GM04503 (cell line): Measurements from ENCODE around the gene AGRP.

Experiments used
- DNase-seq: peaks from one replicate; pipeline ENCODE4 v3.0.0-alpha.2; 2012; ENCODE audit warnings: low read depth

The AGRP gene

GRCh38 chr16:67445441-67445912 is 37.9 kb downstream of the AGRP start:
- no peak for DNase-seq

GRCh38 chr16:67445126-67445426 is 38.3 kb downstream of the AGRP start:
- DNase-seq: no peak

- DNase-seq: no peak
These were observed 38.9 kb downstream of the AGRP start for GRCh38 chr16:67444259-67445125.

- peak; percentile 54 for DNase-seq
These were observed 40.1 kb downstream of the AGRP start for GRCh38 chr16:67443265-67443664.

GRCh38 chr16:67442581-67443255 is 40.6 kb downstream of the AGRP start:
- DNase-seq: no peak

GRCh38 chr16:67441907-67442306 is 41.4 kb downstream of the AGRP start:
- DNase-seq: no peak

GRCh38 chr16:67441271-67441753 is 42.0 kb downstream of the AGRP start:
- DNase-seq: no peak

- DNase-seq: no peak
These were observed 44.4 kb downstream of the AGRP start for GRCh38 chr16:67438824-67439393.

GRCh38 chr16:67438098-67438791 is 45.1 kb downstream of the AGRP start:
- DNase-seq: no peak

GRCh38 chr16:67437513-67437912 is 45.8 kb downstream of the AGRP start:
- DNase-seq: no peak

- no peak for DNase-seq
These were observed 46.6 kb downstream of the AGRP start for GRCh38 chr16:67436640-67437193.

GRCh38 chr16:67435758-67436164 is 47.6 kb downstream of the AGRP start:
- no peak for DNase-seq

GRCh38 chr16:67433131-67433719 is 50.1 kb downstream of the AGRP start:
- no peak for DNase-seq
